ENCODE measurements around the gene TUBE1.

GRCh38 chr6:112022749-112023148, 64.5 kb downstream of the TUBE1 start:
- TF ChIP-seq ELF1 (IDR thresholded peaks at IDR 0.05) (no peak), FOSL2 (IDR thresholded peaks at IDR 0.05; ENCODE audit: borderline replicate concordance, low read depth) (no peak)

Measured in SK-N-SH (cell line).